GM18519 (cell line): ENCODE data around the gene PIGS.
"Not testable (repeated sequence)": the region's sequence is repeated elsewhere in the genome, so short reads cannot be mapped to it uniquely, and the experiment has no call there.

Experiments
- ATAC-seq: cut with Tn5 transposase; IDR thresholded peaks from one replicate; pipeline ENCODE4 v1.9.1; 2021; ENCODE audit warnings: mild to moderate bottlenecking, moderate library complexity; ENCODE audit not compliant: unreplicated experiment, low FRiP score

PIGS gene

DNA sequence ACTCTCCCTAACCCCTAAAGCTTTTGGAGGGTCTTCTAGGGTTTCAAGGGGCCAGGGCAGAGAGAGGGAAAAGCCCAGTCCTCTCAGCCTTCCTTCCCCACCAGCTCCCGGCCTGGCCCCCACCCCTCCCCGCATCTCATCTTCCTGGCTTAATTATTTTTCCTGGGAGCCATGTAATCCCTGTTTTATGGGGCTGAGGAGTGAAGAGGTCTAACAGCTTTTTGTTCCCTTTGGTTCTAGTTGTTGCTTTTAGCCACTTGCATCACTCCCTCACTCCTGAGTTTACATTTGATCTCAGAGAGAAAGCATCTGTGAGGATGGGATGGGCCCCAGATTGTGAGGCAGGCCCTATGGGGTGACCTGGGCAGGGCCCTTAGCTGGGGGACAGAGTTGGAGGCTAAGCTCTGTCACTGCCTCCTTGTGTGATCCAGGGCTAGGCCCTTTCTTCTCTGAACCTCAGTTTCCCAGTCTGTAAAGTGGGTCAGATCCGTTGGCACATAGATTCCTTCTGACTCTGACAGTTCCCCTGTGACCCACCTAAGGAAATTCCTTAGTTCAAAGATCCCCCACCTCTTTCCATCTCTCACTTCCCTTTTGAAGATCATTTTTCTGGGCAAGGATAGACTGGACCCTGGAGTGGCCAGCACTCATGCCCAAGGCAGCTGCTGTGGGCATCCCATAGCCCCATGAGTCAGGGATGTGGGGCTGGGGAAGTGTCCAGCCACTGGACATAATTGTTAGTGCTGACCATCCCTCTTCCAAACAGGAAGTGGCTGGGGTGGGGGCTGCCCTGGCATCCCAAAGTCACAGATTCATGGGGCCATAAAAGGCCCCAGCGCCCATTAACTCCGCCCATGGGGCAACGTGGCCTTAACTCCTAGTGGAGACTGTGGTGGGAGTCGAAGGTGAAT is 39.0 kb downstream of the PIGS start:
- ATAC-seq, result no peak

DNA sequence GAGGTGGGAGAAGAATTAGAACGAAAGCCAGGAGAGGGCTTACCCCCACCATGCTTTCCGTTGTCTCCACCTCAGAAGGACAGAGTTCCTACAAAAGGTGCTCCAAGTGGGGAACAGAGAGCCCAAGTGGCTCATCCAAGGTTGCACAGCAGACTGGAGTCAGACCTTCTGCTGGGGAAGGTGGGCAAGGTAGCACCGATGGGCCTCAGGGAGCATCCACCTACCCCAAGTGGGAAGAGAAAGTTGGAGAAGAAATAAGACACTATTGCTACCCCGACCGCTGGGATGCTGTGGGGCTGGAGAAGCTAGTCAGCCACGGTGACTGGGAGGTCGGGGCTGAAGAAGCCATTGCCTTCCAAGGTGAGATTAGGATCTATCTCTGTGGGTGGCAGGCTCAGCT is 40.4 kb downstream of the PIGS start:
- no peak for ATAC-seq

DNA sequence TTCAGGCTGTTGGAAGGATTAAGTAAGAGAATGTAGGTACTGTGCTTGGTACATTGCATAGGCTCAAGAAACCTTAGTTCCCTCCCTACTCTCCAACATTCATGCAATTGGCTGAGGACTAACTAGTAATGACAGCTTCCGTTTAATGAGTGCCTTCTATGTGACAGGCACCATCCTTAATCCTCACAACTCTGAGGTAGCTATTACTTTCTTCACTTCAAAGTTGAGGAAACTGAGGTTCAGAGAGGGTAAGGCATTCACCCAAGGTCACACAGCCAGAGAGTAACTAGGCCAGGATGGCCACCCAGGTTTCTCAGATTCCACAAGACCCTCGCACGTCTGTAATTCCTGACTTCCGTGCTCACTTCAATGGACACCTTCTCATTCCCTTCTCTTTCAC is 41.1 kb downstream of the PIGS start:
- no peak for ATAC-seq

DNA sequence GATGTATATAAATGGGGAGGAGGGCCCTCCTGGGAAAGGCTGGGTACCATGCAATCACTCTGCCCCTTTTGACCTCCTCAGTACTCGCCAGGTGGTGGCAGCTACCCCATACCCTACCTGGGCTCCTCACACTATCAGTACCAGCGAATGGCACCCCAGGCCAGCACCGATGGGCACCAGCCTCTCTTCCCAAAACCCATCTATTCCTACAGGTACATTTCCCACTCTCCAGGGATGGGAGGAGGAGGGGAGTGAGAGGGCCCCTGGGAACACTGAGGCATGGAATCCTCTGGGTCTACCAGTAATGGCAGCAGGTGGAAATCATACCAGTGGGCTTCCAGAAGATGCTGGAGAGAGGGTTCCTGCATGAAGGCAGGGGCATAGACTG is 42.3 kb downstream of the PIGS start:
- no peak for ATAC-seq

DNA sequence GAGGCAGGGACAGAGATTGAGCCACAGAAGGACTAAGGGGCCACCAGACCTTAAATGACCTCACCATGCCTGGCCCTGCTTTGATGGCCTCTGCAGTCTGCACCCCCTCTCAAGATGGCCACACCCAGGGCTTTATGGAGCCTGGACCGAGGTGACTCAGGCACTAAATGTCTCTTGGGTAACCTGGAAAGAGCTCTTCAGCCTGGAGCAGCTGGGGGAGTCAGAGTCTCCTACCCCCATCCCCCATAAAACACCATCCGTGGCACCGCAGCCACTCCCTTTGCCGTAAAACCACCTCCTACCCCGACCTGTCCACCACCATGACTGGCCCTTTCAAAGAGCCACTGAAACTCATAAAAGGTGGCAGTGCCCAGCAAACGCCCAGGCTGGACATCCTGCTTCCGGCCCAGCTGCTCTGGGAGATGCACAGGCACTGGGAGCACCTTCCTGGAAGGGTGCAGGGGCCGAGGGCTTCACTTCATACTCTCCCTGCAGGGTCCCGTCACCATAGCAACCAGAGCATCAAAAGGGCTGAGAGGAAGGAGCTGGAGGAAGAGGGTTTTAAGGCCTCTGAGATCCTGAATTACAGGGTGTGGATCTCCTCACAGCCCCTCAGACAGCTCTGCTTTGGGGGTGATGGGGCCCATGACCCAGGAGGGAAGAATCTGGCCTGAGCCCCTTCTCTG is 42.9 kb downstream of the PIGS start:
- ATAC-seq, result no peak

DNA sequence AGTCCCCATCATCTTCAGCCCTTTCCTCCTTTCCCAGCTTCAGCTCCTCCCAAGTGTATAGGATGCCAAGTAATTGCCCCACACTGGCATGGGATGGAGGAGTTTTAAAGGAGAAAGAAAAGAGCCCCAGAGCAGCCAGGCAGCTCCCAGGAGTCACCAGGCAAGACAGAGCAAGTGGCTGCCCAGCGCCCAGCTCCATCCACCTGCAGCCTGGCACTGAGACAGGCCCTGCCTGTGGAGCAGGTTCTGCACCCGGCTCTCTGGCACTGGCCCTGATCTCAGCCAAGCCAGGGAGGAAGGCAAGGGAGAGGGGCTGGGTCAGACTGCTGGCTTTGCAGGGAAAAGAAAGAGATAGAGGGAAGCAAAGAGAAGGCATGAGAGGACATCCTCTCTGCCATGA is 43.5 kb downstream of the PIGS start:
- ATAC-seq, result no peak

DNA sequence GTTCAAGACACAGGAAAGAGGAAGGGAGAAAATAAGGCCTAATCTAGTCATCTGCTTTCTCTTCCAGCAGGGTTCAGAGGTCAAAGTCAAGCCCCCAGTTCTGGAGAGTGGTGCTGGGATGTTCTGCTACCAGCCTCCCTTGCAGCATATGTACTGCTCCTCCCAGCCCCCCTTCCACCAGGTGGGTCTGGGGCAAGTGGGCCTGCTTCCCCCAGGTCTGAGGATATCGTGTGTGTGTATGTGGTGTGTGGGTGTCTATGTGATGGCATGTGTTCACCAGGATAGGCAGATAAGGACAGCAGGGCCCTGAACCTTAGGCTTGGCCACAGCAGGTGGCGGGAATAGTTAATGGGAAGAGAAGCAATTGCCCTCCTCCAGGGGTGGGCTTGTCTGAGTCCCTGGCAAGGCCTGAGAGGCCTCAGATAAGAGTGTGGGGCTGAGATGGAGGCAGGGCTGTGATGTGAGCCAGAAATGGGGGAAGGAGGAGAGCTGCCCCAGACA is 44.1 kb downstream of the PIGS start:
- ATAC-seq, result no peak

DNA sequence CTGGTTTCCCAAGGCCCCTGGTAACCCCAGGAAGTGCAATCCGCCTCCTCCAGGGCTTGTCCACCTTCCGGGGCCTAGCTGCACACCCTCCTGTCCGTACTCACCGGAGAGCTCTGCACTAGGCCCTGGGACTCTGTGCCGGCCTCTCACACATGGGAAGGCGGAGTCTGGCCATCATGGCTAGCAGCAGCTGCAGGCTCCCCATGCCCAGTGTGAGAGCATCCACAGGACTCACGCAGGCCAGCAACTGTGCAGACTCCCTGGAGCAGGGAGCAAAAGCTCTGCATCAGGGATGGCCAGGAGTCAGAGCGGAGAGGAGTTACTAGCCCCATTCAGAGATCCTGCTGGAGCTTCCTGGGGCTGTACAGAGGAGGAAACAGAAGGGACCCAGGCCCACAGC is 44.9 kb downstream of the PIGS start:
- ATAC-seq, result no peak

DNA sequence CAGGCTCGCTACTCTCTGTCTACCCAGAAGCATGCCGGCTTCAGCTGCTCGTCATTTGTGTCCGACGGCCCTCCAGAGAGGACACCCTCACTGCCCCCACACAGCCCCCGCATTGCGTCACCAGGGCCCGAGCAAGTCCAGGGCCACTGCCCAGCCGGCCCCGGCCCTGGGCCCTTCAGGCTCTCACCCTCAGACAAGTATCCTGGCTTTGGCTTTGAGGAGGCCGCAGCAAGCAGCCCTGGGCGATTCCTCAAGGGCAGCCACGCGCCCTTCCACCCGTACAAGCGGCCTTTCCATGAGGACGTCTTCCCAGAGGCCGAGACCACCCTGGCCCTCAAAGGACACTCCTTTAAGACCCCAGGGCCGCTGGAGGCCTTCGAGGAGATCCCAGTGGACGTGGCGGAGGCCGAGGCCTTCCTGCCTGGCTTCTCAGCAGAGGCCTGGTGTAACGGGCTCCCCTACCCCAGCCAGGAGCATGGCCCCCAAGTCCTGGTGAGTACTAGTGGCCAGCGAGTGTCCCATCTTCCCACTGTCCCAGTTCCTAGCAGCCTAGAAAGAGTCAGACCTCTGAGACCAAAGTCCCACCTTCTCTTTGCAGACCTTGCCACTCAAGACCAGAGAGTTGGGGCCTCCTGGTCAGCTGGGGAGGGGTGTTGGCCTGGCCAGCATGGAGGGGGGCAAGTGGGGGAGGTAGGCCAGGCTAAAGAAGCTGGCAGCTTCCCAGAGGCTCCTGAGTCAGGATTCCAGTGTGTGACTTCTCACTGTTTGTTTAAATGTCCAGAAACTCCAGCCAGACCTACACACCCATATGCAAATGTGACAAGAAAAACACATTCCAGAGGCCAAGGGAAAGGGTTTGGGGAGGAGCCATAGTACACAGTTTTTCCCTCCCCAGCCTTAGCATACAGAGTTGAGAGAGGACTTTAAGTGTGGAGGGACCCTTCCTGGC is 46.6 kb downstream of the PIGS start:
- ATAC-seq, result no peak

DNA sequence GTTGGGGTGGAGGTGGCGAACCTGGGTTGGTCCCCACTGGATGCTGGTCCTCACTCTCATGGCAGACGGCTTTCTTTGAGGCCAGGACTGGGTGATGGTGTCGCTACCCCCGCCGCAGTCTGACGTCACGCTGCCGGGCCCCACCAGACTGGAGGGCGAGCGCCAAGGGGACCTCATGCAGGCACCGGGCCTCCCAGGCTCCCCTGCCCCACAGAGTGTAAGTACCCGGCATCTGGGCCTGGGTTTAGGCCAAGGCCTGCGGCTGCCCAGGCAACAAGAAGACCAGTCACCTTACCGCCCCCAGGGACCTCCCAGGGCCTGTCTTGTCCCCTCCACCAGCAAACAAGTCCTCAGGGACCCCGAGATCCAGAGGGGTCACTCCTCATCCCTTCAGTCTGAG is 47.4 kb downstream of the PIGS start:
- no peak for ATAC-seq

DNA sequence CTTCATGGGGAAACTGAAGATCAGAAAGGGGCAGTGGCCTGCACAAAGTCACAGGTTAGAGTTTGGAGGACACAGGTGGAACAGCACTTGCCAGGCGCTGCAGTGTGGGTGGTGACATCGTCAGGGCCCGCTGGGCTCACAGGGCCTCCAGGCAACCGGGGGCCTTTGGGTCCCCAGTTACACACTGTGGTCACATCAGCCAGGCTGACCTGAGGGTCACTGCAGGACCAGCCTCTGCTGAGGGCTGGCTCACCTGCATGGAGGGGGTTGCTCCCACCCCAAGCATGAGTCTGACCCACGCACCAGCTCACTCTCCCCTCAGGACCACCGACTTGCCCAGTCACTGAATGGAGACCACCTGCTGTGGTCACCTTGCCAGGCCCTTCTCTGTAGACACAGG is 48.1 kb downstream of the PIGS start:
- ATAC-seq, result no peak

DNA sequence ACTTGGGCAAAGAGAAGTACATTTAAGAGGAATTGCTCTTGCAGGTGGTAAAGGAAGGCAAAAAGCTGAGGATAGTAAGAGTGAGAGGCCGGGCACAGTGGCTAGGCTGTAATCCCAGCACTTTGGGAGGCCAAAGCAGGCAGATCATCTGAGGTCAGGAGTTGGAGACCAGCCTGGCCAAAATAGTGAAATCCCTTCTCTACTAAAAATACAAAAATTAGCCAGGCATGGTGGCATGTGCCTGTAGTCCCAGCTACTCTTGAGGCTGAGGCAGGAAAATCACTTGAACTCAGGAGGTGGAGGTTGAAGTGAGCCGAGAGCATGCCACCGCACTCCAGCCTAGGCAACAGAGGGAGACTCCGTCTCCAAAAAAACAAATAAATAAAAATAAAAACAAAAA is 49.0 kb downstream of the PIGS start:
- not testable (repeated sequence) for ATAC-seq

DNA sequence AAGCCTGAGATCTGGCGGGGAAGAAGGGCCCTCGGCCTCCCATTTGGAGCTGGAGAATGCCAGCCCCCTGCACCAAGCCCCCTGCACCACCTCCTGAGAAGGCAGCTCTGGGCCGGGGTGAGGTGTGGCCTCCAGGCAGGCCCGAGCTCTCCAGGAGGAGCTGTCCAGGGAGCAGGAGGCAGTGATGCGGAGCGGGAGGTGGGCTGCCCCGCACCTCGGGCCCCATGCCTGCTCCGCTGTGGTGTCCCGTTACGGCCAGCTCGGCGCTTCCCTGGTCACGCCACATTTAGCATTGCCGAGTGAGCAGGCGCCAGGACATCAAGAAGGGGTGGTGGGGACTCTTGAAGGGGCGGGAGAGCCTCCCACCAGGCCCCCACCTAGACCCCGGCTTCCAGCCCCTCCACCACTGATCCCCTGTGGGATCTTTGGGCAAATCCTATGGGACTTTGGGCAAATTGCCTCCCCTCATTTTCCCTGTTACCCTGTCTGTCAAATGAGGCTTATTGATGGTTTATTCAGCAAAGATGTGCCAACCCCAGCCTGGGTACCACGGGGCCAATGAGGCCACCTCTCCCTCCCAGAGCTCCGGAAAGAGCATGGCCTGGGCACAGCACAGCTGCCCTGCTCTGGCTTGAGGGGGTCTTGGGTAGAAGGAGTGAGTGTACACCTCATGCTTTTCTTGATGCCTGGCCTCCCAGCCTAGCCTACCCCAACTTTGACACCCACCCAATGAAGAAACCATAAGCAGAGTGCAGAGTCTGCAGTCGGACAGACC is 49.8 kb downstream of the PIGS start:
- ATAC-seq, result no peak

DNA sequence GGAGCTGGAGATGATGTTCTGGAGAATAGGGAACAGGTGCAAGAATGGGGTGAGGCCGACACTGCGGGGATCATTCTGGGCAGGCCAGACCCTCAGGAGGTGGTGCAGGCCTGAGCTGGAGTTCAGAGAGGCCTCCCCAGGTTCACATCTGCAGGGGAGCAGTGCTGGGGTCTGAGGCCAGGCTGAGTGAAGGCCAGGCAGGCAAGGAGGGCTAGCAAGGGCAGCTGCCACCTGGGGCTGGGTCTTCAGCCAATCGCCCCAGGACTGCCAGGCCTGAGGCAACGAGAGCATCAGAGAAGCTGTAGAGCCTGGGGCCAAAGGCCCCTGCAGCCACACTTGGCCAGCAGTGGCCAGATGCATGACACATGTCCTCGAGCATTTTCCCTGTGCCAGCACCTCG is 50.6 kb downstream of the PIGS start:
- ATAC-seq, result no peak

DNA sequence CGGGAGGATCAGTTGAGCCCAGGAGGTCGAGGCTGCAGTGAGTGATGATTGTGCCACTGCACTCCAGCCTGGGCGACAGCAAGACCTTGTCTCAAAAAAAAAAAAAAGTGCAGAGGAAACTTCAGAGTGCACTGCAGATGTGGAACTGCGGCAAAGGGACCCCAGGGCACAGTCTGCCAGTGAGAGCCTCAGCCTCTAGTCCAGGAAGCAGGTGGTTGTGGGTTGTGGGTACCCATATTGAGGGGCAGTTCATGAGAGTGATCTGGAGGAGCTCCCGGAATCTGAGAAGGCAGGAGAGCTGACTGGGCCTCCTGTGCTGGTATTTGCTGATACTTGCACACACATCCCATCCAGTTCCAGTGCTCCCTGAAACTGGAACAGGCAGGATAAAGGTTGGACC is 52.1 kb downstream of the PIGS start:
- no peak for ATAC-seq

DNA sequence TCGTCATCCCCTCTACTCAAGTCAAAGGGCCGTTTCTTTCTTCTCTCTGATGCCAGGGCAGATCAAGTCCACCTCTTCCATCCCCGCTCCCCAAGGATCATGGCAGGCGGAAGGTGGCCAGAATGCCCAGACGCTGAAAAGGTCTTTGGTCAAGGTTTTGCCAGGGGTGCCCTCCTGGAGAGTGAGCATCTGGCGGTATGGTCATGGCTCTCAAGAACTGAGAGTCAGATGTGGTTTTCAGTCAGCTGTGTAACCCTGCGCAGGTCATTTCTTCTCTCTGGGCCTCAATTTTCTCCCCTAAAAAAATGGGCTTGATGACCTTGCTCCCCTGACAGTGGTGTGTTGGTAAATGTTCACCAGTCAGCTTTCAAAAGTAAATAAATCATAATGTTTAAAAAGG is 52.7 kb downstream of the PIGS start:
- no peak for ATAC-seq

DNA sequence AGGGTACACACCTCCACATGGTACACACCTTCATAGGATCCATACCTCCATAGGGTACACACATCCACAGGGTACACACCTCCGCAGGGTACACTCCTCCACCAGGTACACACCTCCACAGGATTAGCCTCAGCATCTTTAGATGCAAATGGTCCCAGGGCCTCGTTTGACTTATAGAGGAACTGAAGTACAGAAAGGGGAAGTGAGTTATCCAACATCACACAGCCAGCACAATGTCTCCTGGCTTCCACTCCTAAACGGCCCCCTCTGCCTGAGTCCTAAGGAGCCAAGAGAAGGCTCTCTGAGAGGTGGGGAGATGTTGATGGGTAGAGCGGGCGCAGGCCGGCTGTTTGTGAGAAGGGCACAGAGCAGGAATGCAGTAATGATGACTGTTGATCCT is 53.2 kb downstream of the PIGS start:
- no peak for ATAC-seq

DNA sequence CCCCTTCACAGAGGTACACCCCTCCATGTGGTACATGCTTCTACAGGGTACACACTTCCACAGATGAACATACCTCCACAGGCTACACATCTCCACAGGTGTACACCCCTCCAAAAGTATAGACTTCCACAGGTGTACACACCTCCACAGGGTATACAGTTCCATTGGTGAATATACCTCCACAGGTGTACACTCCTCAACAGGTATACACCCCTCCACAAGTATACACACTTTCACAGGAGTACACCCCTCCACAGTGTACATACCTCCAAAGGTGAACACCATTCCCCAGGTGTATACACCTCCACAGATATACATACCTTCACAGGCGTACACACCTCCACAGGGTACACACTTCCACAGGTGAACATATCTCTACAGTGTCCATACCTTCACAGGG is 55.8 kb downstream of the PIGS start:
- no peak for ATAC-seq

DNA sequence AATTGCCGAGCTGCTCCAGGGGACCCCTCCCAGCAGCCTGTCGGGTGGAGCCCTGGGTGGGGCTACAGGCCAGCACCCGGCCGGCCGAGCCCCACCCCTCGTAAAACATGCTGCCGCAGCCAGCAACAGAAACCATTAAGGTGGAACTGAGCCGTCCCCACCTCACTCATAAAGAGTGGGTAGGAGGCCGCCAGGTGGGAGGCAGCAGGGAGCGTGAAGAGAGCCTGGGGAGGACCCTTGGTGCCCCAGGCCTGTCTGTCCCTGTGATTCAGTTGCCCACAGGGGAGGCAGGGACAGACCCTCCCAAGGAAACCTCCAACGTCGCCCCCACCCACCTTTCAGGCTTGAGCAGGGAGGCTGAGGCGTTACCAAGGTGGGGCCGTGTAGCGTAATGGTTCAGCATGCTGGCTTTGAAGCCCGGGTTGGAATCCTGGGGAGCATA is 56.7 kb downstream of the PIGS start:
- no peak for ATAC-seq

DNA sequence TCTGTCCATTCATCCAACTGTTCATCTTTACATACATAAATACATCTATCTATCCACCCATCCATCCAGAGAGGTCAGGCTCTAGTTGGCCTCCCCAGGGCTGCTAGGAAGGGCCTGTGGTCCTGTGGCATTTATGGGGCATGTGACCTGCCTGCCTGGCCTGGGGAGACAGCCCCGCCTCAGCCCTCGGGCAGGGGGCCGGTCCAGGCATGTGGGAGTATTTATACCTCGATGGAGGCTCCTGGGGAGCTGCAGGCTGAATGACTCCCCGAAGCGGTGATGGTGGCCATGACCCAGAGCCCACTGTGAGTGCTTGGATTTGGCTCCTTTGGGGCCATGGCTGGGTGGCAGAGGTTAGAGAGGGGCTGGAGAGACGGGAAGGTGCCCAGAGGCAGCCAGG is 57.8 kb downstream of the PIGS start:
- ATAC-seq, result no peak
